Stomach smooth muscle (tissue), 2 donors: Measurements from ENCODE around the gene LIAS.
"Not testable (repeated sequence)": the region's sequence is repeated elsewhere in the genome, so short reads cannot be mapped to it uniquely, and the experiment has no call there.

ENCODE experiments used
- H3K27ac ChIP-seq: one replicate; pipeline ENCODE4 v1.7.0; 2013; ENCODE audit warnings: mild to moderate bottlenecking, low read length, inconsistent platforms
- H3K27me3 ChIP-seq, 2 donors: one replicate each; pipeline ENCODE4 v1.7.0; 2013; ENCODE audit warnings: low read length in 2 of 2; ENCODE audit not compliant: insufficient read depth in 2 of 2, control insufficient read depth in 1 of 2
- H3K36me3 ChIP-seq, 2 donors: one replicate each; pipeline ENCODE4 v1.7.0; 2013; ENCODE audit warnings: low read length in 2 of 2; ENCODE audit not compliant: control insufficient read depth in 2 of 2, insufficient read depth in 2 of 2
- H3K4me1 ChIP-seq: one replicate; pipeline ENCODE4 v1.7.0; 2013; ENCODE audit warnings: low read length; ENCODE audit not compliant: control insufficient read depth, insufficient read depth
- H3K4me3 ChIP-seq, 2 donors: one replicate each; pipeline ENCODE4 v1.7.0; 2013; ENCODE audit warnings: low read length in 2 of 2
- H3K9ac ChIP-seq, 2 donors: one replicate each; pipeline ENCODE4 v1.7.0; 2013; ENCODE audit warnings: low read length in 2 of 2, mild to moderate bottlenecking in 1 of 2
- H3K9me3 ChIP-seq, 2 donors: one replicate each; pipeline ENCODE4 v1.7.0; 2013; ENCODE audit warnings: low read length in 2 of 2; ENCODE audit not compliant: control insufficient read depth in 2 of 2
- donor health status: healthy.
- donor health status: Pancreatic carcinoma.

Gene LIAS

GRCh38 chr4:39455486-39455885 is 3.4 kb upstream of the LIAS start:
- Histone ChIP-seq H3K4me3 (no peak overlapping the region), H3K4me1 (peaks cover 17% of the 10 kb centered on the region), H3K9me3 (no peaks in the 10 kb centered on the region), H3K36me3 (peaks cover 30 to 52% of the 10 kb centered on the region in 2 donors), H3K27me3 (no peaks in the 10 kb centered on the region), H3K27ac (no peak overlapping the region), H3K9ac (no peak overlapping the region)

GRCh38 chr4:39456946-39457763 is 1.7 kb upstream of the LIAS start:
- Histone ChIP-seq H3K4me1 (peaks cover 17% of the 10 kb centered on the region), H3K4me3 (peak overlapping the region; percentile 92 to 97), H3K9ac (peak overlapping the region; percentile 13 to 99), H3K27ac (peak overlapping the region; percentile 12), H3K9me3 (no peaks in the 10 kb centered on the region), H3K27me3 (no peaks in the 10 kb centered on the region), H3K36me3 (peaks cover 25 to 47% of the 10 kb centered on the region in 2 donors)

- not testable (repeated sequence) for H3K9me3 ChIP-seq, H3K27me3 ChIP-seq
- H3K4me1 ChIP-seq: peaks cover 17% of the 10 kb centered on the region
- peaks cover 23 to 42% of the 10 kb centered on the region in 2 donors for H3K36me3 ChIP-seq
- peak overlapping the region; percentile 92 to 97 for H3K4me3 ChIP-seq
- peak overlapping the region; percentile 99 for H3K9ac ChIP-seq
- H3K27ac ChIP-seq: peak overlapping the region; percentile 98
These were observed 723 bp upstream of the LIAS start for GRCh38 chr4:39458161-39458504.

GRCh38 chr4:39464886-39465501 is 6.1 kb downstream of the LIAS start:
- Histone ChIP-seq H3K9me3 (no peaks in the 10 kb centered on the region), H3K4me3 (no peak overlapping the region), H3K4me1 (no peaks in the 10 kb centered on the region), H3K9ac (no peak overlapping the region), H3K36me3 (peaks cover 6 to 10% of the 10 kb centered on the region in 2 donors), H3K27ac (no peak overlapping the region), H3K27me3 (no peaks in the 10 kb centered on the region)

GRCh38 chr4:39466747-39467146 is 7.9 kb downstream of the LIAS start:
- H3K36me3 ChIP-seq: peaks cover 9 to 10% of the 10 kb centered on the region in 2 donors
- no peaks in the 10 kb centered on the region for H3K4me1 ChIP-seq
- no peak overlapping the region for H3K4me3 ChIP-seq
- H3K27ac ChIP-seq: no peak overlapping the region
- no peaks in the 10 kb centered on the region for H3K27me3 ChIP-seq
- H3K9ac ChIP-seq: no peak overlapping the region
- no peaks in the 10 kb centered on the region for H3K9me3 ChIP-seq

- no peak overlapping the region for H3K9ac ChIP-seq
- H3K36me3 ChIP-seq: peaks cover 10 to 13% of the 10 kb centered on the region in 2 donors
- H3K4me3 ChIP-seq: no peak overlapping the region
- H3K27me3 ChIP-seq: no peaks in the 10 kb centered on the region
- no peaks in the 10 kb centered on the region for H3K9me3 ChIP-seq
- no peaks in the 10 kb centered on the region for H3K4me1 ChIP-seq
- H3K27ac ChIP-seq: no peak overlapping the region
These were observed 8.6 kb downstream of the LIAS start for GRCh38 chr4:39467464-39467863.

- Histone ChIP-seq H3K27ac (no peak overlapping the region), H3K36me3 (peaks cover 5 to 9% of the 10 kb centered on the region in 2 donors), H3K4me3 (no peak overlapping the region), H3K27me3 (no peaks in the 10 kb centered on the region), H3K9me3 (no peaks in the 10 kb centered on the region), H3K9ac (no peak overlapping the region), H3K4me1 (no peaks in the 10 kb centered on the region)
These were observed 10.7 kb downstream of the LIAS start for GRCh38 chr4:39469429-39470077.

- Histone ChIP-seq H3K4me1 (no peaks in the 10 kb centered on the region), H3K27me3 (no peaks in the 10 kb centered on the region), H3K9me3 (no peaks in the 10 kb centered on the region), H3K4me3 (no peak overlapping the region), H3K9ac (no peak overlapping the region), H3K27ac (no peak overlapping the region), H3K36me3 (peaks cover 5 to 6% of the 10 kb centered on the region in 2 donors)
These were observed 11.5 kb downstream of the LIAS start for GRCh38 chr4:39470402-39470801.

GRCh38 chr4:39472396-39472795 is 13.5 kb downstream of the LIAS start:
- no peaks in the 10 kb centered on the region for H3K9me3 ChIP-seq
- H3K27ac ChIP-seq: no peak overlapping the region
- no peak overlapping the region for H3K9ac ChIP-seq
- no peaks in the 10 kb centered on the region for H3K27me3 ChIP-seq
- no peak overlapping the region for H3K4me3 ChIP-seq
- peaks cover 8 to 12% of the 10 kb centered on the region in 2 donors for H3K36me3 ChIP-seq
- H3K4me1 ChIP-seq: no peaks in the 10 kb centered on the region

- Histone ChIP-seq H3K27ac (no peak overlapping the region), H3K4me3 (no peak overlapping the region), H3K36me3 (peaks cover 6 to 12% of the 10 kb centered on the region in 2 donors), H3K27me3 (no peaks in the 10 kb centered on the region), H3K4me1 (no peaks in the 10 kb centered on the region), H3K9ac (no peak overlapping the region), H3K9me3 (no peaks in the 10 kb centered on the region)
These were observed 17.5 kb downstream of the LIAS start for GRCh38 chr4:39476187-39476895.
